ENCODE measurements around the gene HES1.
"Not testable (repeated sequence)": the region's sequence is repeated elsewhere in the genome, so short reads cannot be mapped to it uniquely, and the experiment has no call there.

HES1 gene

DNA sequence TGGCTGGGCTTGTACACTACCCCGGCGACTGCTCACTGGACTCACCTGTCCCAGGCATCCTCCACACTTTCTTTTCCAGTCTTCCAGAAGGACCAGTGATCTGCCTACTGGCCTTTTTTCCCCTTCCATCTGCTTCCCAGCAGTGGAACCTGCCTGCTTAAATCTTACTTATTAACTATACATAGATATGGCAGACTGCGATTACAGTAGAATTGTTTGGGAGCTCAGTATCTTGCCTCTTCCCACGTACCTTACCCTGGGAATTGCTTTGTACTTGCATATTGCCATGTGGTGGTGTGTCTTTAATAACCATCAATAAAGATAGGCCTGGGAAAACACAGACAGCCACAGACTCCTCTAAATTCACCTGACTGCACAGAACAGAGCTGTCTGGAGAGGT is 11.8 kb upstream of the HES1 start:
- no CpG with 5 or more reads among the region's 4 CpGs for WGBS (ENCODE audit: extremely low coverage, insufficient coverage, low lambda C conversion rate)
- Histone ChIP-seq H3K27ac (ENCODE audit: low read depth, low read length) (no peak overlapping the region), H3K36me3 (ENCODE audit: control insufficient read depth, insufficient read depth, low read length) (no peaks in the 10 kb centered on the region), H3K79me1 (ENCODE audit: low read length) (no peaks in the 10 kb centered on the region), H3K9ac (ENCODE audit: low read length) (no peak overlapping the region), H3K4ac (ENCODE audit: low read depth, low read length) (no peak overlapping the region), H3K4me3 (ENCODE audit: low read length) (no peak overlapping the region), H2BK120ac (ENCODE audit: low read depth, low read length) (no peak overlapping the region), H2BK5ac (ENCODE audit: low read length) (no peak overlapping the region), H3K56ac (ENCODE audit: low read length) (no peak overlapping the region), H3K23ac (ENCODE audit: low read length) (no peak overlapping the region), H3K79me2 (ENCODE audit: control insufficient read depth, insufficient read depth, low read length) (no peaks in the 10 kb centered on the region), H3K27me3 (ENCODE audit: insufficient read depth, low read length, poor library complexity) (no peaks in the 10 kb centered on the region), H3K4me2 (ENCODE audit: low read length) (no peak overlapping the region), H4K5ac (ENCODE audit: low read length) (no peak overlapping the region), H2AK5ac (ENCODE audit: low read length) (no peak overlapping the region), H2BK15ac (replicated peaks; ENCODE audit: low read depth) (no peak overlapping the region), H3K18ac (ENCODE audit: low read length) (no peak overlapping the region), H3K4me1 (ENCODE audit: control insufficient read depth, low read depth, low read length) (no peaks in the 10 kb centered on the region), H4K8ac (ENCODE audit: low read depth, low read length) (no peak overlapping the region)
- DNase-seq = no peak

DNA sequence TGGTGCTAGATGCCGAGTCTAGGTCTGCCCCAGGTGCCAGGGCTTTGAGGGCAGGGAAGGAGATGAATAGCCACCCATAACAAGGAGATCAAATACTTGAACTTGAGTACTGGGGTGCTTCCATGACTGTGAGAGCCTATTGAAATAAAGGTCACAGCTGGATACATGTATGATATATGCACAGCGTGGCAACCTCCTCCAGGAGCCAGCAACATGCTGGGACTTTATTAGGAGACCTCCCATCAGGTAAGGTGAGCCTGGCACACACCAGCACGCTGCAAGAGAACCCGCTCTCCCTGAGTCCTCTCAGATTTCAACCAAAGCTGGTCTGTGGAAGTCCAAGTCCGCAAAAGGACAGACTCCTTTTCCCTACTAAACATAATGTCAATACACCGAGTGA is 10.5 kb upstream of the HES1 start:
- Histone ChIP-seq H3K4me2 (ENCODE audit: low read length) (no peak overlapping the region), H3K4me3 (ENCODE audit: low read length) (no peak overlapping the region), H2AK5ac (ENCODE audit: low read length) (no peak overlapping the region), H3K9ac (ENCODE audit: low read length) (no peak overlapping the region), H3K79me2 (ENCODE audit: control insufficient read depth, insufficient read depth, low read length) (no peaks in the 10 kb centered on the region), H2BK15ac (replicated peaks; ENCODE audit: low read depth) (no peak overlapping the region), H3K79me1 (ENCODE audit: low read length) (no peaks in the 10 kb centered on the region), H3K4me1 (ENCODE audit: control insufficient read depth, low read depth, low read length) (peaks cover 7% of the 10 kb centered on the region), H3K18ac (ENCODE audit: low read length) (no peak overlapping the region), H4K8ac (ENCODE audit: low read depth, low read length) (no peak overlapping the region), H3K23ac (ENCODE audit: low read length) (no peak overlapping the region), H2BK5ac (ENCODE audit: low read length) (no peak overlapping the region), H3K4ac (ENCODE audit: low read depth, low read length) (no peak overlapping the region), H3K36me3 (ENCODE audit: control insufficient read depth, insufficient read depth, low read length) (no peaks in the 10 kb centered on the region), H3K56ac (ENCODE audit: low read length) (no peak overlapping the region), H4K5ac (ENCODE audit: low read length) (no peak overlapping the region), H2BK120ac (ENCODE audit: low read depth, low read length) (no peak overlapping the region), H3K27me3 (ENCODE audit: insufficient read depth, low read length, poor library complexity) (no peaks in the 10 kb centered on the region), H3K27ac (ENCODE audit: low read depth, low read length) (no peak overlapping the region)
- WGBS (ENCODE audit: extremely low coverage, insufficient coverage, low lambda C conversion rate) = no CpG with 5 or more reads among the region's 6 CpGs
- DNase-seq = no peak

DNA sequence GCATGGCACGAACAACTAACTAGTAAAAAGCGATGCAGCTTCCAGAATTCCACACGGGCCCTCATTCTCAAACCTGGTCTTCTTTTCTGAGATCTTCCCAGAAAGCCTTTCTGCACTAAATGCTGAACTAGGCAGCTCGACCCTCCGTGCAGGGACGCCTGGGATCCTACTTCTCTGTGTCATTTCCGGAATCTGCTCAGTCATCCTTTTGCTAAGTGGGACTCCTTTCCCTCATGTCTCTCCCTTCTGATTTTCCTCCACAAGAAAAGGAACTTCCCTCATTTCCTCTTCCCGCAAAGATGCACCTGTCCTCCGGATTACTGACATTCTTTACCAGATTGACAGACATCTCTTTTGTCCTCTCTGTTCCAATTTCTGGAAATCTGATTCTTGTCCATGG is 9.2 kb upstream of the HES1 start:
- Histone ChIP-seq H3K79me1 (ENCODE audit: low read length) (no peaks in the 10 kb centered on the region), H2AK5ac (ENCODE audit: low read length) (no peak overlapping the region), H2BK5ac (ENCODE audit: low read length) (no peak overlapping the region), H2BK15ac (replicated peaks; ENCODE audit: low read depth) (no peak overlapping the region), H3K9ac (ENCODE audit: low read length) (no peak overlapping the region), H3K4me1 (ENCODE audit: control insufficient read depth, low read depth, low read length) (peaks cover 13% of the 10 kb centered on the region), H3K18ac (ENCODE audit: low read length) (no peak overlapping the region), H3K27ac (ENCODE audit: low read depth, low read length) (no peak overlapping the region), H3K4me2 (ENCODE audit: low read length) (no peak overlapping the region), H3K79me2 (ENCODE audit: control insufficient read depth, insufficient read depth, low read length) (no peaks in the 10 kb centered on the region), H3K4me3 (ENCODE audit: low read length) (no peak overlapping the region), H4K8ac (ENCODE audit: low read depth, low read length) (no peak overlapping the region), H3K27me3 (ENCODE audit: insufficient read depth, low read length, poor library complexity) (no peaks in the 10 kb centered on the region), H3K23ac (ENCODE audit: low read length) (no peak overlapping the region), H3K36me3 (ENCODE audit: control insufficient read depth, insufficient read depth, low read length) (no peaks in the 10 kb centered on the region), H2BK120ac (ENCODE audit: low read depth, low read length) (no peak overlapping the region), H3K4ac (ENCODE audit: low read depth, low read length) (no peak overlapping the region), H3K56ac (ENCODE audit: low read length) (no peak overlapping the region), H4K5ac (ENCODE audit: low read length) (no peak overlapping the region)
- DNase-seq = no peak
- no CpG with 5 or more reads among the region's 9 CpGs for WGBS (ENCODE audit: extremely low coverage, insufficient coverage, low lambda C conversion rate)

DNA sequence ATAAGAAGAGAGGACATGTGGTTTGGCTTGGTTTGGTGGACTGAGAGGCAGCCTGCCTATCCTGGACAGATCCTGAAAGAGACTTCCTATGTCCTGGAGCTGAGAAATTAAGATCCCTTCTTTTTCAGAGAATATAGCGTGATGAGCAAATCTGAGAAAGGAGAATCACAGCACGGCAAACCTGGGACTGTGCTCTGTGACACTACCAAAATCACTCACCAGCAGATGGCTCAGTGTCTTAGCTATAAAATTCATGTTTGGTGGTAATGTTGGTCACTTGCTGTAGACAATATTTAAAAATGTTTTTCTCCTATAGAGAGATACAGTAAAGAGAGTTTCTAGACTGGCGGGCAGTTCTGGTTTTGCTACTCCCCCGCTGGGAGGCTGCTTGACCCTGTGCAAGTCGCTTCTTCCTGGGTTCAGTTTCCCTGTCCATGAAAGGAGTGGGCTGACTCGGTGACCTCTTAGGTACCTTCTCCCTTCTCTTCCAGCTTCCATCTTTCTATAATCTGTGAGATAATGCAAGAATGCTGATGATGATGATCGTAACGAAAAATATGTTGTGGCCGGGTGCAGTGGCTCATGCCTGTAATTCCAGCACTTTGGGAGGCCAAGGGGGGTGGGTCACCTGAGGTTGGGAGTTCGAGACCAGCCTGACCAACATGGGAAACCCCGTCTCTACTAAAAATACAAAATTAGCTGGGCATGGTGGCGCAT is 7.6 kb upstream of the HES1 start:
- no peaks in the 10 kb centered on the region for H3K79me2 ChIP-seq (ENCODE audit: control insufficient read depth, insufficient read depth, low read length)
- H4K8ac ChIP-seq (ENCODE audit: low read depth, low read length) = no peak overlapping the region
- no peak for DNase-seq
- H3K9ac ChIP-seq (ENCODE audit: low read length) = no peak overlapping the region
- no peak overlapping the region for H2BK15ac ChIP-seq (replicated peaks; ENCODE audit: low read depth)
- H2AK5ac ChIP-seq (ENCODE audit: low read length) = no peak overlapping the region
- no peak overlapping the region for H2BK120ac ChIP-seq (ENCODE audit: low read depth, low read length)
- no CpG with 5 or more reads among the region's 12 CpGs for WGBS (ENCODE audit: extremely low coverage, insufficient coverage, low lambda C conversion rate)
- H3K4me3 ChIP-seq (ENCODE audit: low read length) = no peak overlapping the region
- H3K27ac ChIP-seq (ENCODE audit: low read depth, low read length) = no peak overlapping the region
- H2BK5ac ChIP-seq (ENCODE audit: low read length) = no peak overlapping the region
- no peak overlapping the region for H3K56ac ChIP-seq (ENCODE audit: low read length)
- H3K36me3 ChIP-seq (ENCODE audit: control insufficient read depth, insufficient read depth, low read length) = no peaks in the 10 kb centered on the region
- H3K79me1 ChIP-seq (ENCODE audit: low read length) = no peaks in the 10 kb centered on the region
- H3K27me3 ChIP-seq (ENCODE audit: insufficient read depth, low read length, poor library complexity) = no peaks in the 10 kb centered on the region
- H3K4ac ChIP-seq (ENCODE audit: low read depth, low read length) = no peak overlapping the region
- H3K23ac ChIP-seq (ENCODE audit: low read length) = no peak overlapping the region
- peaks cover 13% of the 10 kb centered on the region for H3K4me1 ChIP-seq (ENCODE audit: control insufficient read depth, low read depth, low read length)
- H3K18ac ChIP-seq (ENCODE audit: low read length) = no peak overlapping the region
- H4K5ac ChIP-seq (ENCODE audit: low read length) = no peak overlapping the region
- no peak overlapping the region for H3K4me2 ChIP-seq (ENCODE audit: low read length)

DNA sequence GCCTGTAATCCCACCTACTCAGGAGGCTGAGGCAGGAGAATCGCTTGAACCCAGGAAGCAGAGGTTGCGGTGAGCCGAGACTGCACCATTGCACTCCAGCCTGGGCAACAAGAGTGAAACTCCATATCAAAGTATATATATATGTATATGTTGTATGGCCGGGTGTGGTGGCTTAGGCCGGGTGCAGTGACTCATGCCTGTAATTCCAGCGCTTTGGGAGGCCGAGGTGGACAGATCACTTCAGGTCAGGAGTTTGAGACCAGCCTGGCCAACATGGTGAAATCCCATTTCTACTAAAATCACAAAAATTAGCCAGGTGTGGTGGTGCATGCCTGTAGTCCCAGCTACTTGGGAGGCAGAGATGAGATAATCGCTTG is 7.0 kb upstream of the HES1 start:
- peaks cover 13% of the 10 kb centered on the region for H3K4me1 ChIP-seq (ENCODE audit: control insufficient read depth, low read depth, low read length)
- H2BK15ac ChIP-seq (replicated peaks; ENCODE audit: low read depth); H3K4ac ChIP-seq (ENCODE audit: low read depth, low read length); H3K4me3 ChIP-seq (ENCODE audit: low read length); H4K5ac ChIP-seq (ENCODE audit: low read length); H3K18ac ChIP-seq (ENCODE audit: low read length); H3K79me2 ChIP-seq (ENCODE audit: control insufficient read depth, insufficient read depth, low read length); H3K79me1 ChIP-seq (ENCODE audit: low read length); H3K36me3 ChIP-seq (ENCODE audit: control insufficient read depth, insufficient read depth, low read length); H3K27ac ChIP-seq (ENCODE audit: low read depth, low read length); H2AK5ac ChIP-seq (ENCODE audit: low read length); H3K56ac ChIP-seq (ENCODE audit: low read length); DNase-seq; H3K4me2 ChIP-seq (ENCODE audit: low read length); H2BK5ac ChIP-seq (ENCODE audit: low read length); H4K8ac ChIP-seq (ENCODE audit: low read depth, low read length); H3K27me3 ChIP-seq (ENCODE audit: insufficient read depth, low read length, poor library complexity); H3K23ac ChIP-seq (ENCODE audit: low read length); H2BK120ac ChIP-seq (ENCODE audit: low read depth, low read length); H3K9ac ChIP-seq (ENCODE audit: low read length): not testable (repeated sequence)
- no CpG with 5 or more reads among the region's 8 CpGs for WGBS (ENCODE audit: extremely low coverage, insufficient coverage, low lambda C conversion rate)

DNA sequence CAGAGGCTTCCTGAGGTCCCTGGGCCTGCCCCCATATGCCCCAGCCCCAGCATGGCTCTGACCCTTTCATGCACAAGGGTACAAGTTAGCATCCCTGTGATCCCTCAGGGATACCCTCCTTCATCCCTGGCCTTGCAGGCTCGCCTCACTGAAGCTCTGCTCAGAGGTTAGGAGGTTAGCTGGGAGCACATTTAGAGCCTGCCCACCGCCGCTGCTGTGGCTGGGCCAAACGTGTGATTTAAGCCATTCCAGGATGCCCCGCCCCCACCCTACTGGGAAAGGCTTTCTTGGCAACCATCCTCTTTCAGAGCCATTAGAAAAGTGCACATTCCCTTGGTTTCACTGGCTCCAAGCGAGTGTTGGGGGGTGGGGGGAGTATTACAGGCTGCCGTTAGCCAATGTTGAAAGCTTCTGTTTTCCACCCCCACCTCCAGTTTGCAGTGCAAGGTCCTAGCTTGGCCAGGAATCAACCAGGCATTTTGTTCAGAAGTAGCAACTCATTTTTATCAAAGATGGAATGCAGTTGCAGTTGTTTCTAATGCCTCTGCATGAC is 6.3 kb upstream of the HES1 start:
- Histone ChIP-seq H3K18ac (ENCODE audit: low read length) (no peak overlapping the region), H3K79me1 (ENCODE audit: low read length) (no peaks in the 10 kb centered on the region), H3K27me3 (ENCODE audit: insufficient read depth, low read length, poor library complexity) (no peaks in the 10 kb centered on the region), H3K27ac (ENCODE audit: low read depth, low read length) (no peak overlapping the region), H2AK5ac (ENCODE audit: low read length) (no peak overlapping the region), H3K4me1 (ENCODE audit: control insufficient read depth, low read depth, low read length) (peaks cover 13% of the 10 kb centered on the region), H3K4me3 (ENCODE audit: low read length) (no peak overlapping the region), H3K4ac (ENCODE audit: low read depth, low read length) (no peak overlapping the region), H3K79me2 (ENCODE audit: control insufficient read depth, insufficient read depth, low read length) (no peaks in the 10 kb centered on the region), H2BK15ac (replicated peaks; ENCODE audit: low read depth) (no peak overlapping the region), H3K56ac (ENCODE audit: low read length) (peak overlapping the region; percentile 66), H3K9ac (ENCODE audit: low read length) (no peak overlapping the region), H2BK5ac (ENCODE audit: low read length) (no peak overlapping the region), H3K23ac (ENCODE audit: low read length) (no peak overlapping the region), H3K36me3 (ENCODE audit: control insufficient read depth, insufficient read depth, low read length) (no peaks in the 10 kb centered on the region), H4K8ac (ENCODE audit: low read depth, low read length) (no peak overlapping the region), H3K4me2 (ENCODE audit: low read length) (no peak overlapping the region), H4K5ac (ENCODE audit: low read length) (no peak overlapping the region), H2BK120ac (ENCODE audit: low read depth, low read length) (no peak overlapping the region)
- WGBS (ENCODE audit: extremely low coverage, insufficient coverage, low lambda C conversion rate) = no CpG with 5 or more reads among the region's 7 CpGs
- DNase-seq = peak; percentile 78
